Measurements from ENCODE around the gene CDK13.

GRCh38 chr7:40009301-40009700 is 59.2 kb downstream of the CDK13 start:
- TF ChIP-seq CTCF (conservative IDR thresholded peaks at IDR 0.05; ENCODE audit: low read length), result no peak
- TF ChIP-seq EZH2phosphoT487 (IDR thresholded peaks at IDR 0.05; ENCODE audit: borderline replicate concordance, low read depth, low read length), result no peak
